GM10847 (cell line): ENCODE data around the gene UTP25.

Experiments
- POLR2A ChIP-seq: IDR thresholded peaks from 2 replicates; pipeline ENCODE4 v1.6.1; 2011; ENCODE audit not compliant: insufficient read length; ENCODE audit errors: extremely low read depth

Gene UTP25

GRCh38 chr1:209890641-209891330, 63.0 kb downstream of the UTP25 start:
- TF ChIP-seq POLR2A = no peak

DNA sequence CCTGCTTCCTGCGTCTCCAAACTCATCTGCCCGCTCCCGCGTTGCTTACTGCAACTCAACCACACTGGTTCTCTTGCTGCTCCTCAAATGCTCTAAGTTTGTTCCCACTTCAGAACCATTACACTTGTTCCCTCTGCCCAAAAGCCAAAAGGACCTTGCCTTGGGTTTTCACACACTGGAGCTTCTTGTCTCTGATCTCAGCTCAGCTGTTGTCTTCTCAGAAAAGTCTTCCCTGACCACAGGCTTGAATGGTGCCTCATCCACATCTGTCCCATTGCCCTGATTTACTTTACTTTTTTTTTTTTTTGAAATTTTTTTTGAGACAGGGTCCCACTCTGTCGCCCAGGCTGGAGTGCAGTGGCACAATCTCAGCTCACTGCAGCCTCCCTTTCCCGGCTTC, 66.0 kb downstream of the UTP25 start:
- no peak for TF ChIP-seq POLR2A

DNA sequence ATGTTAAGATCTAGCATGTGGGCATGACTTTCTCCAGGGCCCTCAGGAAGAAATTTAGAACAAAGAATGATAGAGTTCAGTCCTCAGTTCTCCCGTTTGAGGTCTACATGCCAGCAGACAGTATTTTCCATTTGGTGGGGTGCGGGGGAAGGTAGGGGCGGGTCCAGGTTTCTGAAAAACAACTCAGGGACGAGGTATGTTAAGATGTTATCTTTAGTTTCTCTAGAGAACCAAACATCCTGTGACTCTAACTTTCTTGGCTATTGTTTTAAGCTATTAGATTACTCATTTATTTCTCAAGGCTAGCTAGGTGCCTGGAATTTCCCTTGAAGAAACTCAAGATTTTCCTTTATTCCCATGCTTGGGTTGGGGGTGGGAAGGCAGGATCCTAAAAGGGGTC, 67.9 kb downstream of the UTP25 start:
- no peak for TF ChIP-seq POLR2A

DNA sequence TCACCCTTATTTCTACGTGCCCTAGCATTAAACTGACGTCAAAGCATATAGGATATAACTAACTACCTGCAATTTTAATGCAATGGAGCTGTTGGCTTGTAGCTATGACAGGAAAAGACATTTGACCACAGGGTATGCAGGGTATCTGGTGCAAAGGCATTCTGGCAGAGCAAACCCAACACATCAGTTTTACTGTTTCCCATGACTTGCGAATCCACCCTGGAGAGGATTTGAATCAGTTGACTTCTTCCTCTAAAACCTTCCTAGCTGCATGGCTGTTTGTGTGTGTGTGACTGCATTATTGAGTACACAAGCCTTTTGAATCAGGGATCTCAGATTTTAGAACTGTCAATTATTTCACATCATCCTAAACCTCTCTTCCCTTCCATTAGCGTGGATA, 68.6 kb downstream of the UTP25 start:
- no peak for TF ChIP-seq POLR2A

DNA sequence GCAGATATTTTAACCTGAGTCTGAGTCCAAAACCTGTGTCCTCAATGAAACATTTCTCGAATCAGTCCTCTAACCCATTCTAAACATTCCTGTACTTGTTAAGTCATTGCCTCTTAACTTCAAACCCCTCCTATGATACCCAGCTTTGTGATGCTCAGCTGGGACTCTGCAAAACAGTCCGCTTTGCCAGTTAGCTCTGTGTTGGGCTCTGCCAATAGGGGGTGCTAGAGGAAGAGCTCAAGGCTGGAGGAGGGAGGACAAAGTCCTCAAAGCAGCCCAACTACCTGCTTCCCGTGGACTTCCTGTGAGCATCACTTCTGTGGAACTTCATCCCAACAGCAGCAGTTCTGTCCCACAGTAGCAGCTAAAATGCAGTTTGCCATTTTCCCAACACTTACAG, 72.2 kb downstream of the UTP25 start:
- no peak for TF ChIP-seq POLR2A

GRCh38 chr1:209900734-209901133, 73.0 kb downstream of the UTP25 start:
- no peak for TF ChIP-seq POLR2A

DNA sequence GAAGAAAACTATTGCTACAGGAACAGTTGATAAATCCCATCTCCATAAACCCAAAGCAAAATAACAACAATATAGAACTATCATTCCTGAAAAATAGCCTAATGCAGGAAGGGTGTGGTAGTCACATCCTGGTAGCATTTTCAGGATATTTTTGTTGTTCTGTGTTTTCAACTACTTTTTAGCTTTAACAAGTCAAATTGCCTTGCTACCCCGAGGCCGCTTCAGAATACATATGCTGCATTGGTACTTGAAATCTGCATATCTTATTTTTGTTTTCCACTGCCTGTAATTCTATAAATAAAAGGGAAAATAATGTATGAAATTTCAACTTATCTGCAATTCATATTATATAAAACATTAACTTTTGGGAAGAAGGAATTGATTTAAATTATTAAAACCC, 73.4 kb downstream of the UTP25 start:
- TF ChIP-seq POLR2A = no peak
